ENCODE data around the gene ROBO1. TPM values are rescaled to one million over a fixed set of nuclear protein-coding genes. Genes with fewer than 3 reads are reported as not detected.

The ROBO1 gene
- total RNA-seq, 1 donor from 2014 or later = 43.7 TPM

- TF ChIP-seq CTCF (IDR thresholded peaks at IDR 0.05) = no peak
- H3K27me3 Mint-ChIP-seq (ENCODE audit: low read depth) = no peaks in the 10 kb centered on the region
- no peak overlapping the region for H3K27ac Mint-ChIP-seq (ENCODE audit: unreplicated experiment)
- H3K36me3 Mint-ChIP-seq (ENCODE audit: low read depth) = peaks cover 3% of the 10 kb centered on the region
- H3K4me1 Mint-ChIP-seq (ENCODE audit: low read depth) = no peaks in the 10 kb centered on the region
- no peak for DNase-seq (ENCODE audit: low spot score)
- H3K9me3 Mint-ChIP-seq (ENCODE audit: low read depth) = no peaks in the 10 kb centered on the region
- no peak overlapping the region for H3K4me3 Mint-ChIP-seq (ENCODE audit: unreplicated experiment)
These were observed 1022.0 kb downstream of the ROBO1 start for GRCh38 chr3:78745847-78746246.

- H3K4me3 Mint-ChIP-seq (ENCODE audit: unreplicated experiment) = no peak overlapping the region
- H3K36me3 Mint-ChIP-seq (ENCODE audit: low read depth) = peaks cover 3% of the 10 kb centered on the region
- peaks cover 10% of the 10 kb centered on the region for H3K4me1 Mint-ChIP-seq (ENCODE audit: low read depth)
- H3K27ac Mint-ChIP-seq (ENCODE audit: unreplicated experiment) = no peak overlapping the region
- H3K9me3 Mint-ChIP-seq (ENCODE audit: low read depth) = no peaks in the 10 kb centered on the region
- TF ChIP-seq CTCF (IDR thresholded peaks at IDR 0.05) = no peak
- DNase-seq (ENCODE audit: low spot score) = no peak
- H3K27me3 Mint-ChIP-seq (ENCODE audit: low read depth) = no peaks in the 10 kb centered on the region
These were observed 1025.3 kb downstream of the ROBO1 start for GRCh38 chr3:78742491-78742890.

GRCh38 chr3:78742041-78742440, 1025.8 kb downstream of the ROBO1 start:
- Mint-ChIP-seq H3K27ac (ENCODE audit: unreplicated experiment) (no peak overlapping the region), H3K36me3 (ENCODE audit: low read depth) (peaks cover 3% of the 10 kb centered on the region)
- DNase-seq (ENCODE audit: low spot score) = no peak

GRCh38 chr3:78741066-78741645, 1026.6 kb downstream of the ROBO1 start:
- peak; percentile 76 for TF ChIP-seq CTCF (IDR thresholded peaks at IDR 0.05)
- Mint-ChIP-seq H3K4me1 (ENCODE audit: low read depth) (peaks cover 10% of the 10 kb centered on the region), H3K27ac (ENCODE audit: unreplicated experiment) (no peak overlapping the region), H3K36me3 (ENCODE audit: low read depth) (peaks cover 3% of the 10 kb centered on the region), H3K9me3 (ENCODE audit: low read depth) (no peaks in the 10 kb centered on the region), H3K27me3 (ENCODE audit: low read depth) (no peaks in the 10 kb centered on the region), H3K4me3 (ENCODE audit: unreplicated experiment) (no peak overlapping the region)
- DNase-seq (ENCODE audit: low spot score) = no peak

More at GRCh38 chr3:78742041-78742440, 1025.8 kb downstream of the ROBO1 start:
- Mint-ChIP-seq H3K27me3 (ENCODE audit: low read depth) (no peaks in the 10 kb centered on the region), H3K4me3 (ENCODE audit: unreplicated experiment) (no peak overlapping the region), H3K9me3 (ENCODE audit: low read depth) (no peaks in the 10 kb centered on the region), H3K4me1 (ENCODE audit: low read depth) (peaks cover 10% of the 10 kb centered on the region)
- no peak for TF ChIP-seq CTCF (IDR thresholded peaks at IDR 0.05)

GRCh38 chr3:78738833-78739232, 1029.0 kb downstream of the ROBO1 start:
- H3K4me3 Mint-ChIP-seq (ENCODE audit: unreplicated experiment) = no peak overlapping the region
- no peaks in the 10 kb centered on the region for H3K9me3 Mint-ChIP-seq (ENCODE audit: low read depth)
- H3K4me1 Mint-ChIP-seq (ENCODE audit: low read depth) = peaks cover 16% of the 10 kb centered on the region
- no peak overlapping the region for H3K27ac Mint-ChIP-seq (ENCODE audit: unreplicated experiment)
- no peaks in the 10 kb centered on the region for H3K27me3 Mint-ChIP-seq (ENCODE audit: low read depth)
- DNase-seq (ENCODE audit: low spot score) = no peak
- no peaks in the 10 kb centered on the region for H3K36me3 Mint-ChIP-seq (ENCODE audit: low read depth)
- TF ChIP-seq CTCF (IDR thresholded peaks at IDR 0.05) = no peak
